MM.1S (cell line): ENCODE data around the gene GTF2B.
"Not testable (repeated sequence)": the region's sequence is repeated elsewhere in the genome, so short reads cannot be mapped to it uniquely, and the experiment has no call there.

ENCODE experiments used
- DNase-seq: peaks from one replicate; pipeline ENCODE4 v3.0.0-alpha.2; 2015
- H2AFZ ChIP-seq: fragments of 300-600 bp; sonication (generic); 2 replicates; pipeline ENCODE4 v1.6.0; 2016; ENCODE audit warnings: antibody characterized with exemption, low read length
- H3F3A ChIP-seq: fragments of 300-600 bp; sonication (generic); 2 replicates; pipeline ENCODE4 v1.6.1; 2016; ENCODE audit warnings: mild to moderate bottlenecking, antibody characterized with exemption, low read length, moderate library complexity, mixed read lengths; ENCODE audit not compliant: insufficient read depth
- H3K27ac ChIP-seq: fragments of 300-600 bp; sonication (generic); 2 replicates; pipeline ENCODE4 v1.5.1; 2016; ENCODE audit warnings: mild to moderate bottlenecking, low read length
- H3K27me3 ChIP-seq: fragments of 300-600 bp; sonication (generic); replicated peaks from 2 replicates; pipeline ENCODE4 v1.6.0; 2016; ENCODE audit warnings: low read length; ENCODE audit not compliant: insufficient read depth
- H3K36me3 ChIP-seq: fragments of 300-600 bp; sonication (generic); replicated peaks from 2 replicates; pipeline ENCODE4 v1.6.1; 2016; ENCODE audit warnings: mild to moderate bottlenecking, low read length, mixed read lengths; ENCODE audit not compliant: insufficient read depth
- H3K4me1 ChIP-seq: fragments of 300-600 bp; sonication (generic); 2 replicates; pipeline ENCODE4 v1.6.1; 2016; ENCODE audit warnings: low read length, mixed read lengths
- H3K4me2 ChIP-seq: fragments of 300-600 bp; sonication (generic); 2 replicates; pipeline ENCODE4 v1.6.0; 2016; ENCODE audit warnings: low read depth, low read length
- H3K4me3 ChIP-seq: fragments of 300-600 bp; sonication (generic); 2 replicates; pipeline ENCODE4 v1.5.1; 2016; ENCODE audit warnings: low read length, mixed read lengths
- H3K79me2 ChIP-seq: fragments of 300-600 bp; sonication (generic); 2 replicates; pipeline ENCODE4 v1.6.1; 2016; ENCODE audit warnings: mixed run types, low read length, mixed read lengths
- H3K9ac ChIP-seq: fragments of 300-600 bp; sonication (generic); 2 replicates; pipeline ENCODE4 v1.6.1; 2016; ENCODE audit warnings: low read length, mixed read lengths
- H3K9me2 ChIP-seq: fragments of 300-600 bp; sonication (generic); replicated peaks from 2 replicates; pipeline ENCODE4 v1.6.1; 2016; ENCODE audit warnings: mild to moderate bottlenecking, low read length, mixed read lengths; ENCODE audit not compliant: insufficient read depth
- H3K9me3 ChIP-seq: fragments of 300-600 bp; sonication (generic); replicated peaks from 2 replicates; pipeline ENCODE4 v1.6.1; 2016; ENCODE audit warnings: mild to moderate bottlenecking, low read length, mixed read lengths; ENCODE audit not compliant: insufficient read depth
- H4K20me1 ChIP-seq: fragments of 300-600 bp; sonication (generic); 2 replicates; pipeline ENCODE4 v1.6.1; 2016; ENCODE audit warnings: mild to moderate bottlenecking, low read length, moderate library complexity, mixed read lengths; ENCODE audit not compliant: insufficient read depth
- CTCF ChIP-seq: fragments of 300-600 bp; sonication (generic); IDR thresholded peaks from 2 replicates; pipeline ENCODE4 v1.5.1; 2016; ENCODE audit warnings: antibody characterized with exemption, low read length, mixed read lengths
- EZH2 ChIP-seq: fragments of 300-600 bp; sonication (generic); optimal IDR thresholded peaks from 2 replicates; pipeline ENCODE3; 2017; ENCODE audit warnings: low read depth, mild to moderate bottlenecking, antibody characterized with exemption, low read length, mixed read lengths
- EZH2phosphoT487 ChIP-seq: fragments of 300-600 bp; sonication (generic); IDR thresholded peaks from 2 replicates; pipeline ENCODE4 v1.6.1; 2018; ENCODE audit warnings: antibody characterized with exemption, low read length

Gene GTF2B

GRCh38 chr1:88851303-88852063 lies 39.9 kb downstream of the GTF2B start:
- Histone ChIP-seq H3K36me3 (peaks cover 8% of the 10 kb centered on the region), H3K9me2 (no peaks in the 10 kb centered on the region), H3K4me3 (no peak overlapping the region), H3F3A (no peaks in the 10 kb centered on the region), H3K27ac (no peak overlapping the region), H4K20me1 (no peaks in the 10 kb centered on the region), H3K9ac (no peak overlapping the region), H3K79me2 (no peaks in the 10 kb centered on the region), H3K4me1 (no peaks in the 10 kb centered on the region), H3K4me2 (no peak overlapping the region), H3K9me3 (no peaks in the 10 kb centered on the region), H2AFZ (no peak overlapping the region), H3K27me3 (no peaks in the 10 kb centered on the region)
- TF ChIP-seq EZH2phosphoT487, result no peak
- no peak for TF ChIP-seq EZH2
- no peak for TF ChIP-seq CTCF
- DNase-seq, result no peak

- Histone ChIP-seq H3K36me3 (no peaks in the 10 kb centered on the region; the same call in none of the 2 replicates), H4K20me1 (no peaks in the 10 kb centered on the region)
- TF ChIP-seq EZH2phosphoT487 (no peak), EZH2 (no peak), CTCF (no peak)
Measured at GRCh38 chr1:88847643-88848042, 43.7 kb downstream of the GTF2B start.

DNA sequence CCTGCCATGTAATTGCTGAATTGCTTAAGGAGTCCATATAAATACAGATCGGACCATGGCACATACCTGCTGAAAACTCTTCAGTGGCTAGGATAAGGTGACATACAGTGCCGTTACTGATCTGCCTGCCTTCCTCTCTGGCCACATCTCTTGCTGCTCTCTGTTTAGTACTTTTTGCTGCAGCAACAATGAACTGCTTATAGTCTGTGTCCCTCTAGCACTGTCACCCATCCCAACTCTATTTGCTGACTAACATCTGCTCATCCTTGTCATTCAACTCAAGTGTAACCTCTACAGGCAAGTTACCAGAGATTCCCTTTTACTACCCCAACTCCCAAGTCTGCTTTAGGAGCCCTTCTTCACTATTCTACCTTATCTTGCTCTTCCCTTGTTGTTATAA lies 65.6 kb downstream of the GTF2B start:
- Histone ChIP-seq H3K4me2 (no peak overlapping the region), H3K27me3 (no peaks in the 10 kb centered on the region), H3K9me2 (no peaks in the 10 kb centered on the region), H3K4me3 (no peak overlapping the region), H3K27ac (no peak overlapping the region), H3K9me3 (no peaks in the 10 kb centered on the region), H3K4me1 (no peaks in the 10 kb centered on the region), H3F3A (no peaks in the 10 kb centered on the region), H3K79me2 (no peaks in the 10 kb centered on the region), H3K36me3 (no peaks in the 10 kb centered on the region), H4K20me1 (no peaks in the 10 kb centered on the region), H2AFZ (no peak overlapping the region), H3K9ac (no peak overlapping the region)
- no peak for DNase-seq
- TF ChIP-seq CTCF (no peak), EZH2 (no peak), EZH2phosphoT487 (no peak)

More at GRCh38 chr1:88847643-88848042, 43.7 kb downstream of the GTF2B start:
- Histone ChIP-seq H3K27me3 (no peaks in the 10 kb centered on the region), H3K9ac (no peak overlapping the region), H3K4me3 (no peak overlapping the region), H3K4me1 (no peaks in the 10 kb centered on the region), H3F3A (no peaks in the 10 kb centered on the region), H3K9me3 (no peaks in the 10 kb centered on the region), H3K79me2 (no peaks in the 10 kb centered on the region), H3K27ac (no peak overlapping the region), H2AFZ (no peak overlapping the region), H3K9me2 (no peaks in the 10 kb centered on the region), H3K4me2 (no peak overlapping the region)
- DNase-seq, result no peak

GRCh38 chr1:88819642-88820041 lies 71.7 kb downstream of the GTF2B start:
- not testable (repeated sequence) for H3K9me2 ChIP-seq, H3K79me2 ChIP-seq, H3K4me2 ChIP-seq, H3K27me3 ChIP-seq, H4K20me1 ChIP-seq, H3K9ac ChIP-seq, H3K4me1 ChIP-seq, H3K27ac ChIP-seq, H3K36me3 ChIP-seq, H2AFZ ChIP-seq, H3K9me3 ChIP-seq, H3K4me3 ChIP-seq, H3F3A ChIP-seq, DNase-seq
